CD4-positive, alpha-beta memory T cell (primary cell): ENCODE data around the gene TMPRSS4. TPM values are rescaled to one million over a fixed set of nuclear protein-coding genes. Genes with fewer than 3 reads are reported as not detected.
A peak's percentile ranks its signal among the peaks of the same experiment; 100 is the strongest.

ENCODE experiments used
- CTCF ChIA-PET: fragments of 350-600 bp; sonication (Branson Sonifier 250); formaldehyde crosslinking; loops from one replicate; lab custom pipeline; 2021; ENCODE audit warnings: inconsistent platforms; ENCODE audit not compliant: partially characterized antibody; lab: Charles Lee
- POLR2A ChIA-PET: fragments of 350-600 bp; sonication (Branson Sonifier 250); formaldehyde crosslinking; loops from one replicate; lab custom pipeline; 2021; ENCODE audit not compliant: partially characterized antibody; lab: Charles Lee
- DNase-seq, 5 donors: peaks; one replicate each; pipeline versions ENCODE4 v3.0.0 to v3.0.0-alpha.2; 2020 to 2022; ENCODE audit warnings: mixed read lengths in 1 of 5
- H3K27ac ChIP-seq: one replicate; pipeline ENCODE4 v1.7.0; 2013; ENCODE audit warnings: low read depth, low read length
- H3K27me3 ChIP-seq: 2 replicates; pipeline ENCODE4 v1.7.0; 2013; ENCODE audit warnings: mild to moderate bottlenecking, low read length, moderate library complexity; ENCODE audit not compliant: insufficient read depth
- H3K36me3 ChIP-seq: 2 replicates; pipeline ENCODE4 v1.7.0; 2013; ENCODE audit warnings: mild to moderate bottlenecking, low read length, moderate library complexity; ENCODE audit not compliant: insufficient read depth
- H3K4me1 ChIP-seq: 2 replicates; pipeline ENCODE4 v1.7.0; 2013; ENCODE audit warnings: mild to moderate bottlenecking, low read length, moderate library complexity; ENCODE audit not compliant: insufficient read depth
- H3K4me3 ChIP-seq, 2 donors: one replicate each; pipeline ENCODE4 v1.7.0; 2013; ENCODE audit warnings: low read length in 2 of 2, mild to moderate bottlenecking in 1 of 2
- H3K9me3 ChIP-seq, 2 donors: one replicate each; pipeline ENCODE4 v1.7.0; 2013; ENCODE audit warnings: low read length in 2 of 2, control low read depth in 1 of 2; ENCODE audit not compliant: control insufficient read depth in 1 of 2
- H3K27ac Mint-ChIP-seq, 7 donors: one replicate each; pipeline ENCODE4 v1.8.0; 2020 to 2021; ENCODE audit warnings: mixed read lengths in 7 of 7, mild to moderate bottlenecking in 6 of 7, inconsistent platforms in 3 of 7, moderate library complexity in 3 of 7
- H3K27me3 Mint-ChIP-seq, 2 donors: one replicate each; pipeline ENCODE4 v1.8.0; 2020 to 2021; ENCODE audit warnings: mixed read lengths in 2 of 2
- H3K36me3 Mint-ChIP-seq, 2 donors: one replicate each; pipeline ENCODE4 v1.8.0; 2020 to 2021; ENCODE audit warnings: mixed read lengths in 2 of 2, inconsistent platforms in 1 of 2, mild to moderate bottlenecking in 1 of 2
- H3K4me1 Mint-ChIP-seq, 4 donors: one replicate each; pipeline ENCODE4 v1.8.0; 2020 to 2021; ENCODE audit warnings: mixed read lengths in 4 of 4, mild to moderate bottlenecking in 1 of 4
- H3K4me3 Mint-ChIP-seq, 8 donors: one replicate each; pipeline ENCODE4 v1.8.0; 2020 to 2021; ENCODE audit warnings: mixed read lengths in 8 of 8, mild to moderate bottlenecking in 7 of 8, moderate library complexity in 6 of 8, inconsistent platforms in 3 of 8
- H3K9me3 Mint-ChIP-seq, 8 donors: one replicate each; pipeline ENCODE4 v1.8.0; 2020 to 2021; ENCODE audit warnings: mixed read lengths in 8 of 8, mild to moderate bottlenecking in 5 of 8, inconsistent platforms in 3 of 8, moderate library complexity in 1 of 8
- intact Hi-C: fragments of 100-400 bp; cut with micrococcal nuclease; formaldehyde crosslinking; loops from one replicate; pipeline ENCODE4 v1.15.1; 2023
- polyA plus RNA-seq, 2 donors: library from polyadenylated mRNA; unstranded; fragments of 300-500 nt; fragmentation: Illumina TruSeq; gene quantifications; one replicate each; pipeline ENCODE4 v1.2.3, GENCODE V29; 2021
- total RNA-seq, 2 experiments: library from RNA; stranded (reverse); gene quantifications; one replicate each; pipeline ENCODE4 v1.2.3, GENCODE V29; 2021

TMPRSS4 gene
- total and polyA plus RNA-seq, 4 experiments from 2014 or later: 0.33 TPM; not detected in 3

GRCh38 chr11:118074785-118075184 lies 2.1 kb upstream of the TMPRSS4 start:
- Histone ChIP-seq H3K4me1 (no peaks in the 10 kb centered on the region), H3K27ac (no peak overlapping the region), H3K27me3 (no peaks in the 10 kb centered on the region), H3K36me3 (no peaks in the 10 kb centered on the region), H3K4me3 (no peak overlapping the region), H3K9me3 (no peaks in the 10 kb centered on the region)
- Mint-ChIP-seq H3K27me3 (peaks cover 5% of the 10 kb centered on the region in 2 donors), H3K4me3 (no peak overlapping the region), H3K36me3 (no peaks in the 10 kb centered on the region), H3K4me1 (peaks cover 0 to 18% (median under 1%) of the 10 kb centered on the region in 4 donors), H3K9me3 (no peaks in the 10 kb centered on the region), H3K27ac (no peak overlapping the region)
- intact Hi-C loops: no loop called here
- ChIA-PET POLR2A (interaction anchor here (1.1 kb wide), 1 partner anchor 361 kb away, joined by 3 read pairs; no protein-coding TSS in a partner anchor), CTCF (no interaction called here)
- DNase-seq: no peak

- Mint-ChIP-seq H3K36me3 (no peaks in the 10 kb centered on the region), H3K4me3 (no peak overlapping the region)
These were observed 2.1 kb downstream of the TMPRSS4 start for GRCh38 chr11:118078911-118079411.

GRCh38 chr11:118079491-118079890 lies 2.6 kb downstream of the TMPRSS4 start:
- ChIA-PET CTCF (interaction anchor here (0.9 to 1.0 kb wide), 2 partner anchors 26 to 262 kb away, joined by 3 read pairs; no protein-coding TSS in a partner anchor), POLR2A (no interaction called here)
- Mint-ChIP-seq H3K36me3 (no peaks in the 10 kb centered on the region), H3K27ac (peak overlapping the region in 1 of 7 donors; percentile 65), H3K9me3 (peaks cover 0 to 1% (median 0%) of the 10 kb centered on the region in 8 donors), H3K4me1 (peaks cover 0 to 20% (median under 1%) of the 10 kb centered on the region in 4 donors), H3K27me3 (peaks cover 2 to 3% of the 10 kb centered on the region in 2 donors), H3K4me3 (peak overlapping the region in 1 of 8 donors; percentile 2)
- Histone ChIP-seq H3K36me3 (no peaks in the 10 kb centered on the region), H3K27me3 (no peaks in the 10 kb centered on the region), H3K4me3 (no peak overlapping the region), H3K4me1 (no peaks in the 10 kb centered on the region), H3K27ac (no peak overlapping the region), H3K9me3 (no peaks in the 10 kb centered on the region)
- DNase-seq: peak in 1 of 5 donors; percentile 8
- intact Hi-C loops: no loop called here

More at GRCh38 chr11:118078911-118079411, 2.1 kb downstream of the TMPRSS4 start:
- no peaks in the 10 kb centered on the region for H3K36me3 ChIP-seq
- intact Hi-C loops: no loop called here
- peaks cover 0 to 1% (median 0%) of the 10 kb centered on the region in 8 donors for H3K9me3 Mint-ChIP-seq
- peak overlapping the region in 1 of 7 donors; percentile 65 for H3K27ac Mint-ChIP-seq
- ChIA-PET POLR2A (no interaction called here), CTCF (interaction anchor here (1.0 kb wide), 3 partner anchors 93 to 271 kb away, joined by 3 read pairs; no protein-coding TSS in a partner anchor)
- no peaks in the 10 kb centered on the region for H3K4me1 ChIP-seq
- H3K27me3 ChIP-seq: no peaks in the 10 kb centered on the region
- peaks cover 0 to 20% (median under 1%) of the 10 kb centered on the region in 4 donors for H3K4me1 Mint-ChIP-seq
- H3K4me3 ChIP-seq: no peak overlapping the region
- no peak overlapping the region for H3K27ac ChIP-seq
- DNase-seq: no peak
- H3K9me3 ChIP-seq: no peaks in the 10 kb centered on the region
- H3K27me3 Mint-ChIP-seq: peaks cover 2 to 6% of the 10 kb centered on the region in 2 donors

GRCh38 chr11:118080296-118080695 lies 3.4 kb downstream of the TMPRSS4 start:
- Histone ChIP-seq H3K4me3 (no peak overlapping the region), H3K27ac (no peak overlapping the region), H3K9me3 (no peaks in the 10 kb centered on the region), H3K27me3 (no peaks in the 10 kb centered on the region), H3K36me3 (no peaks in the 10 kb centered on the region), H3K4me1 (no peaks in the 10 kb centered on the region)
- ChIA-PET POLR2A (interaction anchor here (0.9 kb wide), 1 partner anchor 16 kb away, joined by 5 read pairs; no protein-coding TSS in a partner anchor), CTCF (interaction anchor here (0.9 kb wide), 1 partner anchor 27 kb away, joined by 3 read pairs; no protein-coding TSS in a partner anchor)
- no peak for DNase-seq
- Mint-ChIP-seq H3K27ac (no peak overlapping the region), H3K27me3 (peaks cover 2 to 3% of the 10 kb centered on the region in 2 donors), H3K9me3 (peaks cover 0 to 1% (median 0%) of the 10 kb centered on the region in 8 donors), H3K36me3 (no peaks in the 10 kb centered on the region), H3K4me1 (peaks cover 0 to 20% (median under 1%) of the 10 kb centered on the region in 4 donors), H3K4me3 (no peak overlapping the region)
- intact Hi-C loops: no loop called here

GRCh38 chr11:118081241-118081958 lies 4.5 kb downstream of the TMPRSS4 start:
- CTCF ChIA-PET: no interaction called here
- H3K9me3 Mint-ChIP-seq: peaks cover 0 to 4% (median 2%) of the 10 kb centered on the region in 8 donors
- no peak for DNase-seq
- H3K4me3 Mint-ChIP-seq: no peak overlapping the region
- H3K4me1 Mint-ChIP-seq: peaks cover 0 to 17% (median under 1%) of the 10 kb centered on the region in 4 donors
- intact Hi-C loops: no loop called here
- no peak overlapping the region for H3K4me3 ChIP-seq
- peaks cover 0 to 1% of the 10 kb centered on the region in 2 donors for H3K36me3 Mint-ChIP-seq
- H3K9me3 ChIP-seq: no peaks in the 10 kb centered on the region
- H3K36me3 ChIP-seq: no peaks in the 10 kb centered on the region
- H3K4me1 ChIP-seq: no peaks in the 10 kb centered on the region
- H3K27ac ChIP-seq: no peak overlapping the region
- POLR2A ChIA-PET: no interaction called here
- H3K27me3 ChIP-seq: no peaks in the 10 kb centered on the region
- peaks cover 3% of the 10 kb centered on the region in 2 donors for H3K27me3 Mint-ChIP-seq
- H3K27ac Mint-ChIP-seq: no peak overlapping the region

- DNase-seq: no peak
- H3K4me3 Mint-ChIP-seq: no peak overlapping the region
- H3K36me3 Mint-ChIP-seq: peaks cover 6 to 10% of the 10 kb centered on the region in 2 donors
- ChIA-PET CTCF (interaction anchor here (0.6 kb wide), 1 partner anchor 135 kb away, joined by 3 read pairs; no protein-coding TSS in a partner anchor), POLR2A (no interaction called here)
- peaks cover 0 to 14% (median 0%) of the 10 kb centered on the region in 4 donors for H3K4me1 Mint-ChIP-seq
- no peaks in the 10 kb centered on the region for H3K27me3 ChIP-seq
- H3K27me3 Mint-ChIP-seq: peaks cover 2 to 5% of the 10 kb centered on the region in 2 donors
- H3K9me3 Mint-ChIP-seq: peaks cover 0 to 19% (median 16%) of the 10 kb centered on the region in 8 donors
- H3K36me3 ChIP-seq: no peaks in the 10 kb centered on the region
- no peaks in the 10 kb centered on the region for H3K4me1 ChIP-seq
- H3K4me3 ChIP-seq: no peak overlapping the region
- intact Hi-C loops: no loop called here
- H3K27ac Mint-ChIP-seq: peak overlapping the region in 2 of 7 donors; percentile 2 to 30
- peaks cover 0 to 4% of the 10 kb centered on the region in 2 donors for H3K9me3 ChIP-seq
- no peak overlapping the region for H3K27ac ChIP-seq
These were observed 6.1 kb downstream of the TMPRSS4 start for GRCh38 chr11:118082880-118083552.
